Sigmoid colon (tissue), 7 donors: ENCODE data around the gene TEX52. TPM values are rescaled to one million over a fixed set of nuclear protein-coding genes. Genes with fewer than 3 reads are reported as not detected.
A peak's percentile ranks its signal among the peaks of the same experiment; 100 is the strongest.

Source experiments
- DNase-seq: peaks from one replicate; pipeline ENCODE4 v3.0.0-alpha.2; 2019
- H3K27ac ChIP-seq, 4 donors: fragments of 200-600 bp; sonication (generic); one replicate each; pipeline ENCODE4 v1.5.1; 2016 to 2019; ENCODE audit warnings: mild to moderate bottlenecking in 1 of 4
- H3K27me3 ChIP-seq, 3 donors: fragments of 200-600 bp; sonication (generic); one replicate each; pipeline ENCODE4 v1.5.1; 2019; ENCODE audit warnings: mild to moderate bottlenecking in 1 of 3
- H3K36me3 ChIP-seq, 4 donors: fragments of 200-600 bp; sonication (generic); one replicate each; pipeline ENCODE4 v1.5.1; 2016 to 2019
- H3K4me1 ChIP-seq, 4 donors: fragments of 200-600 bp; sonication (generic); one replicate each; pipeline ENCODE4 v1.5.1; 2017 to 2019
- H3K4me3 ChIP-seq, 4 donors: fragments of 200-600 bp; sonication (generic); one replicate each; pipeline ENCODE4 v1.5.1; 2017 to 2019; ENCODE audit warnings: mild to moderate bottlenecking in 2 of 4, moderate library complexity in 1 of 4
- H3K9me3 ChIP-seq, 4 donors: fragments of 200-600 bp in 3 of 4; sonication (generic) in 3 of 4; one replicate each; pipeline versions ENCODE4 v1.5.1 to v1.6.1; 2013 to 2019
- EP300 ChIP-seq, 4 donors: sonication (generic); formaldehyde crosslinking; IDR thresholded peaks; one replicate each; pipeline ENCODE4 v1.6.1; 2017; ENCODE audit warnings: antibody characterized with exemption in 4 of 4
- POLR2A ChIP-seq, 2 donors: fragments of 450-650 bp; IDR thresholded peaks; one replicate each; pipeline ENCODE4 v1.6.1; 2016; ENCODE audit warnings: antibody characterized with exemption in 2 of 2, mild to moderate bottlenecking in 2 of 2, moderate library complexity in 2 of 2
- POLR2AphosphoS5 ChIP-seq, 4 donors: sonication (generic); formaldehyde crosslinking; IDR thresholded peaks; one replicate each; pipeline ENCODE4 v1.6.1; 2017; ENCODE audit warnings: antibody characterized with exemption in 4 of 4
- WGBS, 2 donors: extraction: QIAGEN DNeasy Blood & Tissue Kit; methylation state at CpG; one replicate each; pipeline ENCODE4 v1.1.7; 2013; 5-methylcytosine and 5-hydroxymethylcytosine counted together
- intact Hi-C: fragments of 100-400 bp; cut with DNase I; formaldehyde crosslinking; loops from one replicate; pipeline ENCODE4 v1.15.1; 2023
- polyA plus RNA-seq, 3 donors: library from polyadenylated mRNA; stranded (reverse); fragments of 200-250 nt; gene quantifications; one replicate each; pipeline ENCODE4 v1.2.3, GENCODE V29; 2013
- total RNA-seq, 4 donors: library from RNA; depleted of rRNA; stranded (reverse); fragments of >200 nt; gene quantifications; one replicate each; pipeline ENCODE4 v1.1.0, GENCODE V29; 2016
- TF ChIP-seq, protein P1 (sequence below), 4 experiments: fragments of 450-650 bp in 3 of 4; fragments of 200-600 bp in 1 of 4; IDR thresholded peaks; one replicate each; pipeline ENCODE4 v1.5.1; 2016 to 2019; ENCODE audit warnings: antibody characterized with exemption in 4 of 4, mild to moderate bottlenecking in 3 of 4, moderate library complexity in 2 of 4
- donor health status: healthy with polysubstance abuse.
- donor health status: Bipolar disorder and iron deficiency.
- donor health status: healthy.

The TEX52 gene
- total and polyA plus RNA-seq, 7 donors: not detected

DNA sequence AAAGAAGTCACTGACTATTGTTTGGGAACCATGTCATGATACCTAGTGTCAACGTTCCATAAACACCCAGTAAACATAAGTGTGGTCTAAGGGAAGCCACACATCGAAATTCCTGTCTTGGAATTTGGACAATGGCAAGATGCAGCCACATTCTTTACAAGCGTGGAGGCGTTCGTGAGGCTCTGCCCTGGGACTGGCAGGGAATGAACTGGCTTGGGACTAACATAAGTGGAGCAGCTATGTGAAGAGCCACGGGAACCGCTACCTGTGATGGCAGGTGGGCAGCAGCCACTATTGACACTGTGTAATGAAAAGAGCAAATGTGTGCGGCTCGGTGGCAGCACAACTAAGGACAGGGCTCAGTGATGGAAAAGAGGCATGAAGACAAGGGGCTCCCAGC, 12.1 kb downstream of the TEX52 start:
- no peak for DNase-seq
- Histone ChIP-seq H3K9me3 (no peaks in the 10 kb centered on the region), H3K27me3 (no peaks in the 10 kb centered on the region), H3K4me1 (peaks cover 0 to 4% (median 0%) of the 10 kb centered on the region in 4 donors), H3K36me3 (peaks cover 0 to 7% (median 2%) of the 10 kb centered on the region in 4 donors), H3K4me3 (no peak overlapping the region), H3K27ac (peak overlapping the region in 1 of 4 donors; percentile 33)
- intact Hi-C loops: no loop called here
- TF ChIP-seq POLR2A (IDR thresholded peaks at IDR 0.05) (no peak), POLR2AphosphoS5 (IDR thresholded peaks at IDR 0.05) (no peak)
- TF ChIP-seq, protein P1, sequence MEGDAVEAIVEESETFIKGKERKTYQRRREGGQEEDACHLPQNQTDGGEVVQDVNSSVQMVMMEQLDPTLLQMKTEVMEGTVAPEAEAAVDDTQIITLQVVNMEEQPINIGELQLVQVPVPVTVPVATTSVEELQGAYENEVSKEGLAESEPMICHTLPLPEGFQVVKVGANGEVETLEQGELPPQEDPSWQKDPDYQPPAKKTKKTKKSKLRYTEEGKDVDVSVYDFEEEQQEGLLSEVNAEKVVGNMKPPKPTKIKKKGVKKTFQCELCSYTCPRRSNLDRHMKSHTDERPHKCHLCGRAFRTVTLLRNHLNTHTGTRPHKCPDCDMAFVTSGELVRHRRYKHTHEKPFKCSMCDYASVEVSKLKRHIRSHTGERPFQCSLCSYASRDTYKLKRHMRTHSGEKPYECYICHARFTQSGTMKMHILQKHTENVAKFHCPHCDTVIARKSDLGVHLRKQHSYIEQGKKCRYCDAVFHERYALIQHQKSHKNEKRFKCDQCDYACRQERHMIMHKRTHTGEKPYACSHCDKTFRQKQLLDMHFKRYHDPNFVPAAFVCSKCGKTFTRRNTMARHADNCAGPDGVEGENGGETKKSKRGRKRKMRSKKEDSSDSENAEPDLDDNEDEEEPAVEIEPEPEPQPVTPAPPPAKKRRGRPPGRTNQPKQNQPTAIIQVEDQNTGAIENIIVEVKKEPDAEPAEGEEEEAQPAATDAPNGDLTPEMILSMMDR (IDR thresholded peaks at IDR 0.05): no peak
- 84 to 88% methylated on average over 9 of the region's 9 CpGs for WGBS, 2 donors

DNA sequence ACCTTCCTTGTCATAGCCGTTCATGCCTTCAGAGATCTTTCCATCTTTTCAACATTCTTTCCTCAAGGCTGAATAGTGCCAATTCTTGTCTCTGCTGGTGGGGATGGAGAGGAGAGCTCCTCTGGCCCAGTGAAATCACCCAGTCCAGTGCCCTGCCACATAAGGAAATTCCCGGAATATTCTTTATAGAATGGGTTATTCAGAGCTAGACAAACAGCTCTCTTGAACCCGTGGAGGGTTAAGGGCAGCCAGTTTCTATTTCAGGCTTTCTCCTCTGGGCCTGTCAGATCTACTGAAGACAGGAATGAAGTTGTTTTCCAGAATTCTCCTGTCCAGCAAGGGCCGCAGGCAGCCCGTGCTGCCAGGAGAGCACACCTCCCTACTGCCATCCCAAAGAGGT, 13.9 kb downstream of the TEX52 start:
- TF ChIP-seq POLR2A (IDR thresholded peaks at IDR 0.05) (no peak), EP300 (IDR thresholded peaks at IDR 0.05) (no peak)
- TF ChIP-seq, protein P1 (IDR thresholded peaks at IDR 0.05): no peak
- intact Hi-C loops: no loop called here
- Histone ChIP-seq H3K4me3 (no peak overlapping the region), H3K9me3 (no peaks in the 10 kb centered on the region), H3K27ac (peak overlapping the region; percentile 11 to 43 (median 18)), H3K27me3 (no peaks in the 10 kb centered on the region), H3K4me1 (peaks cover 0 to 4% (median 0%) of the 10 kb centered on the region in 4 donors), H3K36me3 (peaks cover 0 to 11% (median 4%) of the 10 kb centered on the region in 4 donors)
- no peak for DNase-seq
- 82 to 88% methylated on average over 5 of the region's 5 CpGs for WGBS, 2 donors

GRCh38 chr12:2841056-2841650, 15.7 kb downstream of the TEX52 start:
- Histone ChIP-seq H3K36me3 (peaks cover 0 to 11% (median 4%) of the 10 kb centered on the region in 4 donors), H3K9me3 (no peaks in the 10 kb centered on the region), H3K4me1 (peaks cover 0 to 4% (median 0%) of the 10 kb centered on the region in 4 donors), H3K27me3 (peaks cover 0 to 9% (median 0%) of the 10 kb centered on the region in 3 donors), H3K4me3 (no peak overlapping the region), H3K27ac (peak overlapping the region in 1 of 4 donors; percentile 5)
- DNase-seq: no peak
- intact Hi-C loops: no loop called here
- WGBS, 2 donors: 74 to 75% methylated on average over 9 of the region's 9 CpGs
- TF ChIP-seq POLR2AphosphoS5 (IDR thresholded peaks at IDR 0.05) (no peak), EP300 (IDR thresholded peaks at IDR 0.05) (no peak), POLR2A (IDR thresholded peaks at IDR 0.05) (no peak)
- TF ChIP-seq, protein P1 (IDR thresholded peaks at IDR 0.05): no peak

DNA sequence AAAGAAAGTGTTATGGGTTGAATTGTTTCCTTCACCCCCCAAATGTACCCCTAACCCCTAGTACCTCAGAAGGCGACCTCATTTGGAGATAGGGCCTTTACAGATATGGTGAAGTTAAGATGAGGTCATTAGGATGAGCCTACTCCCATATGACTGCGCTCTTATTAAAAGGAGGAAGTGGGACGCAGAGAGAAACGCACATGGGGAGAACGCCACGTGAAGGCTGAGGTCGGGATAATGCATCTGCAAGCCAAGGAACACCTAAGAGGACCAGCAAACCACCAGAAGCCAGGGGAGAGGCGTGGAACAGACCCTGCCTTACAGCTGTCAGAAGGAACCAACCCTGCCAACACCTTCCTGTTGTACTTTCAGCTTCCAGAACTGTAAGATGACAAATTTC, 20.3 kb downstream of the TEX52 start:
- Histone ChIP-seq H3K27me3 (peaks cover 0 to 29% (median 0%) of the 10 kb centered on the region in 3 donors), H3K4me3 (no peak overlapping the region), H3K36me3 (peaks cover 0 to 7% (median under 1%) of the 10 kb centered on the region in 4 donors), H3K9me3 (no peaks in the 10 kb centered on the region), H3K4me1 (peaks cover 0 to 18% (median 14%) of the 10 kb centered on the region in 4 donors), H3K27ac (no peak overlapping the region)
- intact Hi-C loops: no loop called here
- TF ChIP-seq EP300 (IDR thresholded peaks at IDR 0.05) (no peak), POLR2AphosphoS5 (IDR thresholded peaks at IDR 0.05) (no peak), POLR2A (IDR thresholded peaks at IDR 0.05) (no peak)
- TF ChIP-seq, protein P1 (IDR thresholded peaks at IDR 0.05): no peak
- 88 to 93% methylated on average over 8 of the region's 8 CpGs for WGBS, 2 donors
- DNase-seq: no peak
